HFFc6 (cell line): ENCODE measurements around the gene FBN3. TPM values are rescaled to one million over a fixed set of nuclear protein-coding genes. Genes with fewer than 3 reads are reported as not detected.
A peak's percentile ranks its signal among the peaks of the same experiment; 100 is the strongest.
"Not testable (repeated sequence)": the region's sequence is repeated elsewhere in the genome, so short reads cannot be mapped to it uniquely, and the experiment has no call there.

Experiments
- DNase-seq: peaks from one replicate; pipeline ENCODE4 v3.0.0-alpha.2; 2018
- H3K27ac Mint-ChIP-seq: 2 replicates; pipeline ENCODE4 v1.8.0; 2020; ENCODE audit warnings: mild to moderate bottlenecking, mixed read lengths
- H3K27me3 Mint-ChIP-seq: 2 replicates; pipeline ENCODE4 v1.8.0; 2021; ENCODE audit warnings: mild to moderate bottlenecking, moderate library complexity, mixed read lengths; ENCODE audit not compliant: insufficient read depth
- H3K36me3 Mint-ChIP-seq: 2 replicates; pipeline ENCODE4 v1.8.0; 2021; ENCODE audit warnings: low read depth, mixed read lengths
- H3K4me1 Mint-ChIP-seq: 2 replicates; pipeline ENCODE4 v1.8.0; 2020; ENCODE audit warnings: low read depth, mixed read lengths
- H3K4me3 Mint-ChIP-seq: 2 replicates; pipeline ENCODE4 v1.8.0; 2020; ENCODE audit warnings: mild to moderate bottlenecking, moderate library complexity, mixed read lengths
- H3K9me3 Mint-ChIP-seq: 2 replicates; pipeline ENCODE4 v1.8.0; 2020; ENCODE audit warnings: mild to moderate bottlenecking, mixed read lengths
- CTCF ChIP-seq: fragments of 200-600 bp; sonication (generic); IDR thresholded peaks from 2 replicates; pipeline ENCODE4 v1.5.0; 2021; ENCODE audit warnings: antibody characterized with exemption, mild to moderate bottlenecking
- total RNA-seq, 6 experiments: library from RNA; stranded (reverse); fragmentation: NEBNext Ultra II Directional; extraction: Animal tissue kit (Norgen Biotek cat#: 25700); gene quantifications; 2 replicates in 1 of 6; 3 replicates in 5 of 6; pipeline ENCODE4 v1.2.3, GENCODE V29; 2021

The FBN3 gene
- total RNA-seq, 6 experiments from 2014 or later, result not detected

- H3K36me3 Mint-ChIP-seq, H3K27ac Mint-ChIP-seq, H3K9me3 Mint-ChIP-seq, H3K4me1 Mint-ChIP-seq, DNase-seq, H3K4me3 Mint-ChIP-seq: not testable (repeated sequence)
- peak; percentile 34 for TF ChIP-seq CTCF
- peaks cover 36% of the 10 kb centered on the region for H3K27me3 Mint-ChIP-seq
These were observed 4.6 kb upstream of the FBN3 start for GRCh38 chr19:8154014-8154413.

GRCh38 chr19:8151767-8152035, 2.3 kb upstream of the FBN3 start:
- TF ChIP-seq CTCF, result no peak
- Mint-ChIP-seq H3K4me1 (peaks cover 7% of the 10 kb centered on the region; the same call in 1 of the 2 replicates), H3K36me3 (no peaks in the 10 kb centered on the region), H3K27ac (no peak overlapping the region), H3K4me3 (no peak overlapping the region), H3K27me3 (peaks cover 47% of the 10 kb centered on the region), H3K9me3 (no peaks in the 10 kb centered on the region)
- no peak for DNase-seq

- no peak for DNase-seq
- peaks cover 7% of the 10 kb centered on the region; the same call in 1 of the 2 replicates for H3K4me1 Mint-ChIP-seq
- H3K9me3 Mint-ChIP-seq, result no peaks in the 10 kb centered on the region
These were observed 1.8 kb upstream of the FBN3 start for GRCh38 chr19:8150998-8151766.

GRCh38 chr19:8150178-8150865, 930 bp upstream of the FBN3 start:
- H3K4me3 Mint-ChIP-seq, result no peak overlapping the region
- TF ChIP-seq CTCF, result no peak

More at GRCh38 chr19:8150998-8151766, 1.8 kb upstream of the FBN3 start:
- H3K27me3 Mint-ChIP-seq, result peaks cover 51% of the 10 kb centered on the region
- H3K27ac Mint-ChIP-seq, result no peak overlapping the region
- no peak for TF ChIP-seq CTCF
- H3K4me3 Mint-ChIP-seq, result no peak overlapping the region
- no peaks in the 10 kb centered on the region for H3K36me3 Mint-ChIP-seq

GRCh38 chr19:8148410-8149260, 757 bp downstream of the FBN3 start:
- H3K4me1 Mint-ChIP-seq, result no peaks in the 10 kb centered on the region
- DNase-seq, result no peak
- no peak overlapping the region for H3K4me3 Mint-ChIP-seq
- H3K36me3 Mint-ChIP-seq, result no peaks in the 10 kb centered on the region
- H3K27me3 Mint-ChIP-seq, result peaks cover 45% of the 10 kb centered on the region
- no peak for TF ChIP-seq CTCF
- no peaks in the 10 kb centered on the region for H3K9me3 Mint-ChIP-seq
- no peak overlapping the region for H3K27ac Mint-ChIP-seq

More at GRCh38 chr19:8150178-8150865, 930 bp upstream of the FBN3 start:
- peaks cover 7% of the 10 kb centered on the region; the same call in 1 of the 2 replicates for H3K4me1 Mint-ChIP-seq
- no peak for DNase-seq
- H3K27ac Mint-ChIP-seq, result no peak overlapping the region
- peaks cover 49% of the 10 kb centered on the region for H3K27me3 Mint-ChIP-seq
- H3K36me3 Mint-ChIP-seq, result no peaks in the 10 kb centered on the region
- no peaks in the 10 kb centered on the region for H3K9me3 Mint-ChIP-seq
